Heart right ventricle (tissue), 16 donors: Measurements from ENCODE around the gene CHST4. TPM values are rescaled to one million over a fixed set of nuclear protein-coding genes. Genes with fewer than 3 reads are reported as not detected.

Source experiments
- ATAC-seq, 8 donors: fragments of 200-7000 bp; cut with Tn5 transposase; one replicate each; pipeline ENCODE4 v1.9.1; 2020; ENCODE audit warnings: mild to moderate bottlenecking in 8 of 8, moderate library complexity in 8 of 8, moderate number of reproducible peaks in 1 of 8
- DNase-seq, 2 donors: peaks; one replicate each; pipeline ENCODE4 v3.0.0-alpha.2; 2020
- H3K27ac ChIP-seq, 10 donors: fragments of 200-600 bp; sonication (generic) in 2 of 10; one replicate each; pipeline versions ENCODE4 v1.5.0 to v1.8.0; 2020 to 2022; ENCODE audit warnings: mild to moderate bottlenecking in 3 of 10
- H3K27me3 ChIP-seq, 7 donors: fragments of 200-600 bp; one replicate each; pipeline ENCODE4 v1.8.0; 2021 to 2022; ENCODE audit warnings: mild to moderate bottlenecking in 2 of 7
- H3K36me3 ChIP-seq, 9 donors: fragments of 200-600 bp; sonication (generic) in 1 of 9; one replicate each; pipeline versions ENCODE4 v1.5.0 to v1.8.0; 2020 to 2022; ENCODE audit warnings: mild to moderate bottlenecking in 2 of 9
- H3K4me1 ChIP-seq, 9 donors: fragments of 200-600 bp; sonication (generic) in 1 of 9; one replicate each; pipeline versions ENCODE4 v1.5.0 to v1.8.0; 2020 to 2022; ENCODE audit warnings: mild to moderate bottlenecking in 4 of 9
- H3K4me3 ChIP-seq, 10 donors: fragments of 200-600 bp; sonication (generic) in 2 of 10; one replicate each; pipeline versions ENCODE4 v1.5.0 to v1.8.0; 2020 to 2022; ENCODE audit warnings: mild to moderate bottlenecking in 7 of 10, moderate library complexity in 2 of 10
- H3K9me3 ChIP-seq, 11 donors: fragments of 200-600 bp in 10 of 11; sonication (generic) in 2 of 11; one replicate each; pipeline versions ENCODE4 v1.5.0 to v1.8.0; 2013 to 2022; ENCODE audit warnings: mild to moderate bottlenecking in 2 of 11, control low read depth in 1 of 11, moderate library complexity in 1 of 11
- WGBS, 2 donors: extraction: QIAGEN DNeasy Blood & Tissue Kit; methylation state at CpG; one replicate each; pipeline ENCODE4 v1.1.7; 2013; ENCODE audit warnings: inconsistent platforms in 1 of 2; 5-methylcytosine and 5-hydroxymethylcytosine counted together
- intact Hi-C, 10 donors: fragments of 100-400 bp; cut with DNase I; formaldehyde crosslinking; loops; one replicate each; pipeline versions ENCODE4 v1.11.1 to v1.14.2; 2022
- polyA plus RNA-seq, 2 donors: library from polyadenylated mRNA; stranded (reverse); fragments of 200-250 nt; gene quantifications; one replicate each; pipeline ENCODE4 v1.2.3, GENCODE V29; 2013
- total RNA-seq, 10 donors: library from RNA; stranded (reverse); fragmentation: NEBNext Ultra II Directional in 3 of 10; extraction: Animal tissue kit (Norgen Biotek cat#: 25700) in 3 of 10; gene quantifications; one replicate each; pipeline versions ENCODE4 v1.2.1 to v1.2.4, GENCODE V29; 2021 to 2023
- TF ChIP-seq, protein P1 (sequence below), 9 donors: fragments of 200-600 bp; sonication (generic) in 2 of 9; IDR thresholded peaks; one replicate each; pipeline versions ENCODE4 v1.5.0 to v1.8.0; 2021 to 2022; ENCODE audit warnings: antibody characterized with exemption in 9 of 9, mild to moderate bottlenecking in 5 of 9, moderate library complexity in 1 of 9
- donor health status: Arrhythmogenic right ventricular cardiomyopathy.
- donor health status: ischemic (EF 13 %, LVEDD 7.1; RV severe dilation, severe dysfunction).
- donor health status: healthy with polysubstance abuse.
- donor health status: DM: no; HTN: yes; CAD: no.
- donor health status: DM: no; HTN: no; CAD: no.
- donor health status: ischemic (EF 25% LVEDD 6.9; RV normal size, moderate dysfunction).
- donor health status: ischemic (EF 25% LVEDD 5.7; RV mildly dilated, moderate dysfunction).
- donor health status: healthy.
- donor health status: DM: yes; HTN: yes; CAD: no.
- donor health status: Ischemic cardiomyopathy.
- donor health status: ischemic (EF 35%, LVEDD 5.7; RV mildly dilated, moderate dysfunction).
- donor health status: nonischemic (EF 11% LVEDD 7.7; RV severe dilation, severe dysfunction).
- donor health status: DM: yes; HTN: yes; CAD: no.
- donor health status: PGD.
- donor health status: ischemic (EF 29% LVEDD 5.4; RV normal size, mild dysfunction).
- donor health status: nonischemic (EF 23%, LVEDD 6.1; RV moderate dilation, normal function).

Gene CHST4
- total and polyA plus RNA-seq, 12 donors, result 0.09 TPM; not detected in 11

- Histone ChIP-seq H3K4me3 (no peak overlapping the region), H3K27me3 (peaks cover 0 to 30% (median 4%) of the 10 kb centered on the region in 7 donors), H3K9me3 (no peaks in the 10 kb centered on the region), H3K4me1 (no peaks in the 10 kb centered on the region), H3K36me3 (no peaks in the 10 kb centered on the region), H3K27ac (no peak overlapping the region)
- 86 to 88% methylated on average over 3 of the region's 3 CpGs for WGBS, 2 donors
- intact Hi-C loops, result no loop called here
- TF ChIP-seq, protein P1, sequence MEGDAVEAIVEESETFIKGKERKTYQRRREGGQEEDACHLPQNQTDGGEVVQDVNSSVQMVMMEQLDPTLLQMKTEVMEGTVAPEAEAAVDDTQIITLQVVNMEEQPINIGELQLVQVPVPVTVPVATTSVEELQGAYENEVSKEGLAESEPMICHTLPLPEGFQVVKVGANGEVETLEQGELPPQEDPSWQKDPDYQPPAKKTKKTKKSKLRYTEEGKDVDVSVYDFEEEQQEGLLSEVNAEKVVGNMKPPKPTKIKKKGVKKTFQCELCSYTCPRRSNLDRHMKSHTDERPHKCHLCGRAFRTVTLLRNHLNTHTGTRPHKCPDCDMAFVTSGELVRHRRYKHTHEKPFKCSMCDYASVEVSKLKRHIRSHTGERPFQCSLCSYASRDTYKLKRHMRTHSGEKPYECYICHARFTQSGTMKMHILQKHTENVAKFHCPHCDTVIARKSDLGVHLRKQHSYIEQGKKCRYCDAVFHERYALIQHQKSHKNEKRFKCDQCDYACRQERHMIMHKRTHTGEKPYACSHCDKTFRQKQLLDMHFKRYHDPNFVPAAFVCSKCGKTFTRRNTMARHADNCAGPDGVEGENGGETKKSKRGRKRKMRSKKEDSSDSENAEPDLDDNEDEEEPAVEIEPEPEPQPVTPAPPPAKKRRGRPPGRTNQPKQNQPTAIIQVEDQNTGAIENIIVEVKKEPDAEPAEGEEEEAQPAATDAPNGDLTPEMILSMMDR (IDR thresholded peaks at IDR 0.05), result no peak
- no peak for DNase-seq
- ATAC-seq, result no peak
These were observed 5.7 kb upstream of the CHST4 start for GRCh38 chr16:71520550-71520949.

GRCh38 chr16:71524566-71525553 lies 1.4 kb upstream of the CHST4 start:
- TF ChIP-seq, protein P1 (IDR thresholded peaks at IDR 0.05), result no peak
- no peak overlapping the region for H3K27ac ChIP-seq
- intact Hi-C loops, result no loop called here
- DNase-seq (no peak), ATAC-seq (no peak)
- no peaks in the 10 kb centered on the region for H3K9me3 ChIP-seq
- no peaks in the 10 kb centered on the region for H3K36me3 ChIP-seq
- WGBS, 2 donors, result 50 to 54% methylated on average over 16 of the region's 16 CpGs
- H3K27me3 ChIP-seq, result peaks cover 0 to 63% (median 38%) of the 10 kb centered on the region in 7 donors
- no peak overlapping the region for H3K4me3 ChIP-seq
- peaks cover 0 to 9% (median 0%) of the 10 kb centered on the region in 9 donors for H3K4me1 ChIP-seq

- WGBS, 2 donors, result 75 to 76% methylated on average over 1 of the region's 1 CpG
- peaks cover 0 to 9% (median 0%) of the 10 kb centered on the region in 9 donors for H3K4me1 ChIP-seq
These were observed 2.0 kb downstream of the CHST4 start for GRCh38 chr16:71528257-71528656.

GRCh38 chr16:71528863-71529262 lies 2.6 kb downstream of the CHST4 start:
- Histone ChIP-seq H3K9me3 (no peaks in the 10 kb centered on the region), H3K4me1 (peaks cover 0 to 9% (median 0%) of the 10 kb centered on the region in 9 donors), H3K27me3 (peaks cover 0 to 63% (median 40%) of the 10 kb centered on the region in 7 donors), H3K27ac (no peak overlapping the region), H3K36me3 (no peaks in the 10 kb centered on the region), H3K4me3 (no peak overlapping the region)
- intact Hi-C loops, result no loop called here
- WGBS, 2 donors, result 71 to 73% methylated on average over 4 of the region's 4 CpGs
- TF ChIP-seq, protein P1 (IDR thresholded peaks at IDR 0.05), result no peak
- no peak for DNase-seq
- no peak for ATAC-seq

More at GRCh38 chr16:71528257-71528656, 2.0 kb downstream of the CHST4 start:
- Histone ChIP-seq H3K27ac (no peak overlapping the region), H3K36me3 (no peaks in the 10 kb centered on the region), H3K27me3 (peaks cover 0 to 65% (median 44%) of the 10 kb centered on the region in 7 donors), H3K4me3 (no peak overlapping the region), H3K9me3 (no peaks in the 10 kb centered on the region)
- TF ChIP-seq, protein P1 (IDR thresholded peaks at IDR 0.05), result no peak
- ATAC-seq (no peak), DNase-seq (no peak)
- intact Hi-C loops, result no loop called here
